Activated CD4-positive, alpha-beta T cell treated with anti-CD3 and anti-CD28 coated beads, Interleukin-2, amount 10 ng/mL, durations not matched to agents 24 days and 14 days (primary cell): ENCODE results near the gene MRPL24. TPM values are rescaled to one million over a fixed set of nuclear protein-coding genes. Genes with fewer than 3 reads are reported as not detected.

Source experiments
- DNase-seq: peaks from one replicate; pipeline ENCODE4 v3.0.0; 2022
- H3K27ac Mint-ChIP-seq: one replicate; pipeline ENCODE4 v1.8.0; 2022; ENCODE audit warnings: mild to moderate bottlenecking, mixed read lengths
- H3K27me3 Mint-ChIP-seq: one replicate; pipeline ENCODE4 v1.8.0; 2022; ENCODE audit warnings: mixed read lengths
- H3K36me3 Mint-ChIP-seq: one replicate; pipeline ENCODE4 v1.8.0; 2022; ENCODE audit warnings: low read depth, mild to moderate bottlenecking, mixed read lengths
- H3K4me1 Mint-ChIP-seq: one replicate; pipeline ENCODE4 v1.8.0; 2021; ENCODE audit warnings: mixed read lengths
- H3K4me3 Mint-ChIP-seq: one replicate; pipeline ENCODE4 v1.8.0; 2022; ENCODE audit warnings: mild to moderate bottlenecking, moderate library complexity, mixed read lengths
- H3K9me3 Mint-ChIP-seq: one replicate; pipeline ENCODE4 v1.8.0; 2021; ENCODE audit warnings: mixed read lengths
- intact Hi-C: fragments of 100-400 bp; cut with micrococcal nuclease; formaldehyde crosslinking; loops from one replicate; pipeline ENCODE4 v1.15.1; 2023
- total RNA-seq: library from RNA; stranded (reverse); gene quantifications from 2 replicates; pipeline ENCODE4 v1.2.3, GENCODE V29; 2022

The MRPL24 gene
- total RNA-seq, 1 donor from 2014 or later: 134 TPM

- Mint-ChIP-seq H3K4me1 (peaks cover 22% of the 10 kb centered on the region), H3K27ac (no peak overlapping the region), H3K36me3 (no peaks in the 10 kb centered on the region), H3K27me3 (peaks cover 65% of the 10 kb centered on the region), H3K4me3 (no peak overlapping the region), H3K9me3 (no peaks in the 10 kb centered on the region)
- DNase-seq: no peak
- intact Hi-C loops: no loop called here
These were observed 46.8 kb downstream of the MRPL24 start for GRCh38 chr1:156693848-156694689.

- no peak overlapping the region for H3K27ac Mint-ChIP-seq
- H3K9me3 Mint-ChIP-seq: no peaks in the 10 kb centered on the region
- peaks cover 72% of the 10 kb centered on the region for H3K27me3 Mint-ChIP-seq
- H3K4me1 Mint-ChIP-seq: peaks cover 22% of the 10 kb centered on the region
- H3K4me3 Mint-ChIP-seq: no peak overlapping the region
- H3K36me3 Mint-ChIP-seq: no peaks in the 10 kb centered on the region
- intact Hi-C loops: no loop called here
- no peak for DNase-seq
These were observed 47.7 kb downstream of the MRPL24 start for GRCh38 chr1:156692925-156693847.

DNA sequence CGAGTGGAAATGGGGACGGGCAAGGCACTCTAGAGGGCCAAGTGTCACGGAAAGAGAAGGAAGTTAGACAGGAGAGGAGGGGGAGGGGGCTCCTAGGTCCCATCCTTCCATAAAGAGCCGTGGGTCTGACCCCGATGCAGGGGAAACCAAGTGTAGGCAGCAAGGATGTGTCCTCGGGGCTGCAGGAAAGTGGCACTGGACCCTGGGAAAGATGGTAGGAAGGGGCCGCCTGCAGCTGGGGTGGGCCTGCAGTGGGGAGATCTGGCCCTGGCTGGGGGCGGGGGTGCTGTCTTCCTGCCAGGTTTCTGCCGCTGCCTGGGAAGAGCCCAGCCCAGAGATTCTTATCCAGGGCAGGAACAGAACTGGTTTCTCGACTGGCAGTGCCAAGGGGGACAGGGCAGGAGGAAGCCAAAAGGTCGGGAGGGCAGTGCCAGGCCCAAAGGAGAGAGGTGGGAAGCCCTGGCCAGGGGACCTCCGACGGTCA is 48.4 kb downstream of the MRPL24 start:
- Mint-ChIP-seq H3K36me3 (no peaks in the 10 kb centered on the region), H3K4me3 (no peak overlapping the region), H3K27ac (no peak overlapping the region), H3K4me1 (peaks cover 22% of the 10 kb centered on the region), H3K27me3 (peaks cover 70% of the 10 kb centered on the region), H3K9me3 (no peaks in the 10 kb centered on the region)
- no peak for DNase-seq
- intact Hi-C loops: no loop called here

- H3K27ac Mint-ChIP-seq: peak overlapping the region; percentile 40
- no peak for DNase-seq
These were observed 49.0 kb downstream of the MRPL24 start for GRCh38 chr1:156691665-156692440.

DNA sequence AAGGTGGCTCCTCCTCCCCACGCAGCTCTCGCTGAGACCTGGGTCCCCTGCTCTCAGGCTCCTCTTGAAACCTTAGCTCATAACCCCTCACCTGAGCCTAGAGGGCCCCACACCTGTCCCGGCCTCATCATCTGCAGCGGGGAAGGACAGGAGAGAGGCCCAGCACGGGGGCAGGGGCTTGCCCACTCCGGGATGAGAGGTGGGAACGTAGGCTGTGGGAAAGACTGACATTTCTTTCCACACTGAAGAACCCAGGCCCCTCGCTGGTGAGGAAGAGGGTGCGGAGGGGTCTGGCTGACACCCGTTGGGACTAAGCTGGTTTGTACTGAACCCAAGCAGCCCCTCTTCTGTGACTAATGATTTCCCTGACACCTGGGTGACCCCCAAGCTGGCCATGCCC is 49.7 kb downstream of the MRPL24 start:
- Mint-ChIP-seq H3K9me3 (no peaks in the 10 kb centered on the region), H3K4me3 (no peak overlapping the region), H3K27me3 (peaks cover 60% of the 10 kb centered on the region), H3K27ac (no peak overlapping the region), H3K36me3 (no peaks in the 10 kb centered on the region), H3K4me1 (peaks cover 22% of the 10 kb centered on the region)
- intact Hi-C loops: no loop called here
- no peak for DNase-seq

More at GRCh38 chr1:156691665-156692440, 49.0 kb downstream of the MRPL24 start:
- no peaks in the 10 kb centered on the region for H3K9me3 Mint-ChIP-seq
- no peak overlapping the region for H3K4me3 Mint-ChIP-seq
- peaks cover 65% of the 10 kb centered on the region for H3K27me3 Mint-ChIP-seq
- H3K36me3 Mint-ChIP-seq: no peaks in the 10 kb centered on the region
- H3K4me1 Mint-ChIP-seq: peaks cover 22% of the 10 kb centered on the region
- intact Hi-C loops: no loop called here

- no peak for DNase-seq
- peaks cover 22% of the 10 kb centered on the region for H3K4me1 Mint-ChIP-seq
- no peaks in the 10 kb centered on the region for H3K9me3 Mint-ChIP-seq
- peaks cover 61% of the 10 kb centered on the region for H3K27me3 Mint-ChIP-seq
- H3K4me3 Mint-ChIP-seq: no peak overlapping the region
- no peak overlapping the region for H3K27ac Mint-ChIP-seq
- intact Hi-C loops: no loop called here
- no peaks in the 10 kb centered on the region for H3K36me3 Mint-ChIP-seq
These were observed 50.2 kb downstream of the MRPL24 start for GRCh38 chr1:156690675-156691036.

DNA sequence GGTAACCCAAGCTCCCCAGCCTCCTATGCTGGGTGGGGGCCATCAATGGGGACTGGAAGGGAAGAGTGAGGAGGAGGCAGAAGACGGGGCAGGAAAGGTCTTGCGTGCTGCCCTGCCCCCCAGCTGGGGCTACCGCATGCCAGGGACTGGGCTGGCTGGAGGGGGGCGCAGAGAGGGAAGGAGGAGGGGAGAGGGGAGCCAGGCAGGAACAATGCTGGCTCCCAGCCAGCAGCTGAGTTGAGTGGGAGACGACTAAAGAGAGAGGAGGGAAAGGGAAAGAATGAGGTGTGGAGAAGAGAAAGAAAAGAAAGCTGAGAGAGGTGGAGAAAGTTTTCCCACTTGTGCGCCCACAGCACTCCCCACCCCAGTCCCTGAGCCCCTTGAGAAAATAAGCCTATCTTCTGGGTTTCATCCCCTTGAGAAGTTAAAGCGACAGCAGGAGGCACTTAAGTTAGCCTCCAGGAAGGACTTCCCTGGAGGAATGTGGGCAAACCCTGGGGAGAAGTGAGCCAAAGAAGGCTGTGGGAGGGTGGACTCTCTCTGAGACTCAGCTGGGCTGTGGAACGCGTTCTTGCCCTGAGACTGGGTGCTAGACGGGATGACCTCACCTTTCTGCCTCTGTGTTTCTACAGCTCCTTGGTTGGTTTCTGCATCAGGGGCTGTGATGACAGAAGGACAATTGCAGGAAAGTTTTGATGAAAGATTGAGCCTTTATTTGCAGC is 50.8 kb downstream of the MRPL24 start:
- DNase-seq: no peak
- intact Hi-C loops: loop anchor here (1.0 to 2.0 kb wide), 3 partner anchors 16 to 239 kb away; no protein-coding TSS in a partner anchor
- H3K27me3 Mint-ChIP-seq: peaks cover 62% of the 10 kb centered on the region
- H3K9me3 Mint-ChIP-seq: no peaks in the 10 kb centered on the region
- peaks cover 22% of the 10 kb centered on the region for H3K4me1 Mint-ChIP-seq
- no peaks in the 10 kb centered on the region for H3K36me3 Mint-ChIP-seq
- H3K4me3 Mint-ChIP-seq: peak overlapping the region; percentile 68
- no peak overlapping the region for H3K27ac Mint-ChIP-seq

GRCh38 chr1:156689035-156689952 is 51.6 kb downstream of the MRPL24 start:
- Mint-ChIP-seq H3K9me3 (no peaks in the 10 kb centered on the region), H3K4me1 (peaks cover 28% of the 10 kb centered on the region), H3K4me3 (peak overlapping the region; percentile 68), H3K27me3 (peaks cover 60% of the 10 kb centered on the region), H3K27ac (no peak overlapping the region), H3K36me3 (no peaks in the 10 kb centered on the region)
- peak; percentile 92 for DNase-seq
- intact Hi-C loops: loop anchor here (1.0 to 2.0 kb wide), 3 partner anchors 17 to 240 kb away; no protein-coding TSS in a partner anchor

Other genes with a start within 250 kb of the MRPL24 start
- 29.7 and 29.8 TPM in 2 replicates for gene MEF2D, start 240.3 kb downstream of the MRPL24 start, total RNA-seq
- gene IQGAP3, start 168.5 kb downstream of the MRPL24 start, total RNA-seq: 10.5 and 11.2 TPM in 2 replicates
- 4.6 and 5.4 TPM in 2 replicates for gene TTC24, start 161.4 kb downstream of the MRPL24 start, total RNA-seq
- gene NAXE, start 149.3 kb downstream of the MRPL24 start, total RNA-seq: 84.1 and 90.2 TPM in 2 replicates
- 99.0 and 99.2 TPM in 2 replicates for gene GPATCH4, start 139.6 kb downstream of the MRPL24 start, total RNA-seq
- not detected in 2 replicates for gene HAPLN2, start 121.7 kb downstream of the MRPL24 start, total RNA-seq
- not detected in 2 replicates for gene BCAN, start 99.0 kb downstream of the MRPL24 start, total RNA-seq
- gene NES, start 63.7 kb downstream of the MRPL24 start, total RNA-seq: 0.05 TPM in 2 replicates
- 0.62 and 1.4 TPM in 2 replicates for gene CRABP2, start 35.5 kb downstream of the MRPL24 start, total RNA-seq
- gene METTL25B, start 12.6 kb downstream of the MRPL24 start, total RNA-seq: 35.9 and 40.5 TPM in 2 replicates
- gene ISG20L2, start 12.3 kb downstream of the MRPL24 start, total RNA-seq: 75.4 and 83.1 TPM in 2 replicates
- 360 and 367 TPM in 2 replicates for gene HDGF, start 10.6 kb upstream of the MRPL24 start, total RNA-seq
- gene PRCC, start 26.4 kb upstream of the MRPL24 start, total RNA-seq: 106 and 120 TPM in 2 replicates
- 277 and 282 TPM in 2 replicates for gene SH2D2A, start 75.8 kb upstream of the MRPL24 start, total RNA-seq
- 0.68 and 0.71 TPM in 2 replicates for gene INSRR, start 118.0 kb upstream of the MRPL24 start, total RNA-seq
- 54.3 and 61.2 TPM in 2 replicates for gene NTRK1, start 119.8 kb upstream of the MRPL24 start, total RNA-seq
- 0.09 and 0.21 TPM in 2 replicates for gene PEAR1, start 152.6 kb upstream of the MRPL24 start, total RNA-seq
- gene LRRC71, start 179.5 kb upstream of the MRPL24 start, total RNA-seq: not detected in 2 replicates